Gastroesophageal sphincter (tissue), 3 donors: ENCODE data around the gene DSG2.

Experiments
- CTCF ChIP-seq, 4 experiments: fragments of 200-600 bp in 2 of 4; fragments of 450-650 bp in 2 of 4; sonication (generic) in 1 of 4; IDR thresholded peaks; one replicate each; pipeline ENCODE4 v1.5.1; 2017 to 2019; ENCODE audit warnings: antibody characterized with exemption in 4 of 4, mild to moderate bottlenecking in 2 of 4, moderate library complexity in 2 of 4
- POLR2A ChIP-seq, 2 donors: fragments of 450-650 bp; IDR thresholded peaks; one replicate each; pipeline ENCODE4 v1.6.1; 2017; ENCODE audit warnings: antibody characterized with exemption in 2 of 2, mild to moderate bottlenecking in 2 of 2, moderate library complexity in 1 of 2

GRCh38 chr18:31566576-31567306 is 68.8 kb downstream of the DSG2 start:
- TF ChIP-seq POLR2A (IDR thresholded peaks at IDR 0.05) (no peak), CTCF (IDR thresholded peaks at IDR 0.05) (no peak)
